ENCODE measurements around the gene KEL.

- TF ChIP-seq POLR2A (IDR thresholded peaks at IDR 0.05; ENCODE audit: low read depth) (no peak), POLR2AphosphoS5 (IDR thresholded peaks at IDR 0.05) (no peak), CTCF (IDR thresholded peaks at IDR 0.05) (no peak), EP300 (IDR thresholded peaks at IDR 0.05) (no peak)
Observed at GRCh38 chr7:142905759-142906158, 56.4 kb downstream of the KEL start.
